H7 (cell line): ENCODE results near the gene LCT. TPM values are rescaled to one million over a fixed set of nuclear protein-coding genes. Genes with fewer than 3 reads are reported as not detected.
"Not testable (repeated sequence)": the region's sequence is repeated elsewhere in the genome, so short reads cannot be mapped to it uniquely, and the experiment has no call there.

ENCODE experiments used
- DNase-seq: peaks from one replicate; pipeline ENCODE4 v3.0.0; 2012
- H3K27me3 ChIP-seq: 2 replicates; pipeline ENCODE4 v1.6.0; 2011; ENCODE audit warnings: mild to moderate bottlenecking, low read length; ENCODE audit not compliant: control insufficient read depth, insufficient read depth
- H3K36me3 ChIP-seq: replicated peaks from 2 replicates; pipeline ENCODE4 v1.5.1; 2011; ENCODE audit warnings: low read length; ENCODE audit not compliant: control insufficient read depth, insufficient read depth
- H3K4me3 ChIP-seq: 2 replicates; pipeline ENCODE4 v1.5.1; 2011; ENCODE audit warnings: low read depth, mild to moderate bottlenecking, control low read depth, low read length, moderate library complexity; ENCODE audit not compliant: insufficient read depth
- total RNA-seq: library from RNA; depleted of rRNA; stranded (reverse); fragments of >200 nt; shearing (Covaris generic); gene quantifications from 2 replicates; pipeline ENCODE4 v1.2.3, GENCODE V29; 2014

LCT gene
- total RNA-seq, 1 experiment from 2014 or later, result 0.03 TPM

DNA sequence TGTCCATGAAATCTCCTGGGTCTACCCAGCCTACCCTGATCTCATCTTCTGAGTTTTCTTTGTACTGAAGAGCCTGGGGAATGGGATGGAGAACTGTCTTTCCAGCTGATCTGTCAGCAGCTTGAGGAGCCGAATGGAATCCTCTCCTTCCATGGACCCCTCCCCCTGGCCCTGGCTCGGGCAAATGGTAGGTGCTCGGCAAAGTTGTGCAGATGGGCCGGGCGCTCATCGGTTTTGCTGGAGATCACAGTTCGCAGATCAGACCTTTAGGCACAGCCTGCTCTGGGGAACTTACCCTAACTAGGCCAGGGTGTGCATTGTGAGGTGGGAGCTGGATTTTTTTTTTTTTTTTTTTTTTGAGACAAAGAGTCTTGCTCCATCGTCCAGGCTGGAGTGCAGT lies 40.4 kb downstream of the LCT start:
- no peak overlapping the region for H3K4me3 ChIP-seq
- no peaks in the 10 kb centered on the region for H3K27me3 ChIP-seq
- DNase-seq, result no peak
- H3K36me3 ChIP-seq, result no peaks in the 10 kb centered on the region

DNA sequence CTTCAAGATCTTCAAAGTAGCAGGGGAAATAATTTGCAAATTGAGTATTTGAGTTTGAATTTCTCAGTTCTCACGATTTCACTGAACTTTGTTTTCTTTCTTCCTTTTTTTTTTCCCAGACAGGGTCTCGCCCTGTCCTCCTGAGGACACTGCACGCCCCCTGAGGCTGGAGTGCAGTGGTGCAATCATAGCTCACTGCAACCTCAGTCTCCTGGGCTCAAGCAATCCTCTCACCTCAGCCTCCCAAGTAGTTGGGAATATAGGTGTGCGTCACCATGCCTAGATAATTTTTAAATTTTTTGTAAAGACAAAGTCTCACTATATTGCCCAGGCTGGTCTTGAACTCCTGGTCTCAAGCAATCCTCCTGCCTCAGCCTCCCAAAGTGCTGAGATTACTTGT lies 41.3 kb downstream of the LCT start:
- H3K36me3 ChIP-seq, H3K4me3 ChIP-seq, DNase-seq, H3K27me3 ChIP-seq: not testable (repeated sequence)

DNA sequence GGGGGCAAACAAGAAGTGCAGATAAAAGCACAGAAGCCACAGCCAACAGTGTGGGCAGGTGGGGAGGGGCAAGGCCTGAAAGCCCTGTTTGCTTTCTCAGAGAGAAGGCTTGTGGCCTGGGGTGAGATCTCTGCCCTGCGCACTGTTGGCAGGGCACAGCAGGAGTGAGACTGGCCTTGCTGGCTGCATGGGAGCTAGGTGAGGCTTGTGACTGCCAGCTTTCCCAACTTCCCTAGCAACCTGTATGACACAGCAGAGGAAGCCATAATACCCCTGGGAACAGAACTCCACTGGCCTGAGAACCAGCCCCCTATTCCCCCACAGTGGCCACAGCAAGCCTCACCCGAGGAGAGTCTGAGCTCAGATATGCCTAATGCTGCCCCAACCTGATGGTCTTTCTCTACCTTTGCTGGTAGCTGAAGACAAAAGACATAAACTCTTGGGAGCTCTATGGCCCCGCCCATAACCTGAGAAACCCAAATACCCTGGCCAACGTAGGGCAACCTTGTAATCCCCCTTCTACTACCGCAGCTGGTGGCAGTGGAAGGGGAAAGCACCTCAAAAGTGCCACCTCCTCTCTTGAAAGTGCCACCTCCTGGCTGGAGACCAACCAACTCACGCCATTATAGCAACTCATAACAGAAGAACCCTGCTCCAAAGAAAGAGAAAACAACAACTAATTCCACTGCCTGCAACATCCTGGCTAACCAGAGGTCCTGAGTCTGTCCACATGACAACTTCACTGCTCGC lies 44.4 kb downstream of the LCT start:
- Histone ChIP-seq H3K4me3 (no peak overlapping the region), H3K27me3 (no peaks in the 10 kb centered on the region)
- no peak for DNase-seq

DNA sequence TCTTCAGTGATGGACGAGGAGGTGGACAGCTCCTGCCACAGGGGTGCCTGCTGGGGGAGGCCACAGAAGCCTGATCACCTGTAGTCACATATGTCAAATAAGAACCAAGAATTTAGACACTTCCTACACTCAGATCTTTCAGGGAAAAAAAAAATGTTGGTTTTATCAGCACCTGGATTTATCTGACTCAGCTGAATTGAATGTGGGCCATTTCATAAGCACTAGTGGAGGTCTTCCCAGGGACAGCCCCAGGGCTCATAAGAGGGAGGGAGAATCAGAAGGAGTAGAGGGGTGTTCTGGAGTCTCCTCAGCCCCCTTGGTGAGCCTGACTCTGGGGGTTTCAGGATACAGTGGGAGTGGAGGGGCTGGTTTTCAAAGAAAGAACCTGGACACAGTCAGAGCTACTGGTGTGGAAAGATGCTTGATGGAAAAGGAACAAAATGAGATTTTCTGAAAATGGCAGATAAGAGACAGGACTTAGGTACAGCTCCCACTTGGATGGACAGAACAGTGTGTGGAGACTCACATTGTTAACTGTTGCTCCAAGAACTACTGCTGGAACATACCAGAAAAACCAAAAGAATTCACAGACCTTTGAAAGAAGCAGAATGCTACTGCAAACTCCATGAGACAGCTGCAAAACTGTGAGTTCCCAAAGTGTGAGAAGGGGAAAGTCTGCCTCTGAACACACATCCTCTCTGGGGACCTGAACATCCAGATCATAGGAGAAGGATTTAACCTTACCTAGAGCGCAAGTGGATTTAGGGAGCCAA lies 45.4 kb downstream of the LCT start:
- no peaks in the 10 kb centered on the region for H3K27me3 ChIP-seq
- H3K4me3 ChIP-seq, result no peak overlapping the region
- no peak for DNase-seq
- H3K36me3 ChIP-seq, result no peaks in the 10 kb centered on the region

More for the DNA sequence above, 44.4 kb downstream of the LCT start:
- H3K36me3 ChIP-seq, result no peaks in the 10 kb centered on the region

DNA sequence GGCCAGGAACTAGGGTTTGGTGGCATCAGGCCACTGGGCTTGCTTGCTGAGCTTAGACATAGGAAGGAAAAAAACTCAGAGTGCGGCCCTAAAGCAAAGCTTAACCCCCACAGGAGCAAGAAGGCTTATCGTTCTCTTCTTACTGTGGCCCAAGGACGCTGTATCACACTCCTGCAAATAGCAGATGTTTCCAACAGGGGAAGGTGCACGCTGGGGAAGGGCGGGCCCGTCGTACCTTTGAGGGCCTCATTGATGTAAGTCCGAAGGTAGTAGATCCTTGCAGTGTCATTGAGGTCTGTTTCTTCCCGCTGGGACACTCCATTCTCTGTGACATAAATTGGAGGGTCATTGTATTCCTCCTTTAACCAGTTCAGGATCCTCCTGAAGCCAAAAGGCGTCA lies 46.6 kb downstream of the LCT start:
- no peak overlapping the region for H3K4me3 ChIP-seq
- no peaks in the 10 kb centered on the region for H3K36me3 ChIP-seq
- H3K27me3 ChIP-seq, result no peaks in the 10 kb centered on the region
- no peak for DNase-seq

DNA sequence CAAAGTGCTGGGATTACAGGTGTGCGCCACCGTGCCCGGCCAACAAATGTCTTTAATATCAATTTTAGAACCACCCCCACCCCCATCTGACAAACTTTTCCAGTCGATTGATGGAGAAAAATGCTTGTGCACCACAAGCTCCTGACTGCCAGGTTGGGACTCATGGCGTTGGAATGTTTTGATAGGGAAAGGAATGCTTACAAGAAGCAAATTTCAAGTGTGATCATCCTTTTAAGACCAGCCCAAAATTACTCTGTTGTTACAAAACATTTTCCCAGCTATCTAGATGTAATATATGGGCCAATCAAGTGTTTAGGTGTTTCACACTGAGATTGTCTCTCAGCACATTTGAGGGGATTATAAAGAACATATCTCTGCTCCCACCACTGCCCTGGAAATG lies 50.2 kb downstream of the LCT start:
- Histone ChIP-seq H3K27me3 (no peaks in the 10 kb centered on the region), H3K36me3 (peaks cover 15% of the 10 kb centered on the region), H3K4me3 (no peak overlapping the region)
- DNase-seq, result no peak

DNA sequence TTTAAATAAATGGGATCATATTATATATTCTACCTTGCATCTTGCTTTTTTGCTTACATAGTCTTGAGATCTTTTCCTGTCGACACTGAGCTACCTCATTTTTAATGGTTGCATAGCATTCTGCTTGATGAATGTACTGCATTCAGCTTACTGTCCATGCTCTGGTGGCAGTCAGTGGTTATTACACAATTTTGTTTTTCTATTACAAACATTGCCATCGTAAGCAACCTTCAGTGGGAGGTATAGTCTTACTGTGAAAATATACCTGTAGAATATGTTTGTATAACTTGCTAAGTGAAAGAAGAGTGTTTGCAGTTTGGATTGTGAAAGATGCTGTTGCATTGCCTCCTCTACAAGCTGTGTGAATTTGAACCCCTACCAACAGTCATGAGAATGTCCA lies 52.0 kb downstream of the LCT start:
- H3K36me3 ChIP-seq, result peaks cover 18% of the 10 kb centered on the region

DNA sequence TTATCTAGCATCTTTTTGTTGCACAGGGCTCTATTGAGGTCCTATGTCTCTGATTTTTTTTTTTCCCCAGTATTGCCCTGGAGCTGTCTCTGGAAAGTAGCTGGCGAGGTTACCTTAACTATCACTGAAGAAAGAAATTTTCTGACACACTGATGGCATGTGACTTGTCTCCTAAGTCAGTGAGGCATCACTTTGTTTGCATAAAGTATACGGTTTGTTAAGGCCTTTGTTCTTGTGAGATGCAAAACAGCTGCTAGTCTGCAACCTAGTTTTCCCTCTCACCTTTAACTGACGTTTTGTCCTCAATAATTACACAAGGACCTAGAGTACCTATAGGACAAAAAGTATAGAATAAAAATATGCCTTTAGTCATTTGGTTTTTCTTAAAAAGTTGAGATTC lies 53.5 kb downstream of the LCT start:
- DNase-seq, result no peak
- Histone ChIP-seq H3K27me3 (no peaks in the 10 kb centered on the region), H3K36me3 (peaks cover 24% of the 10 kb centered on the region), H3K4me3 (no peak overlapping the region)

More for the DNA sequence above, 52.0 kb downstream of the LCT start:
- no peak overlapping the region for H3K4me3 ChIP-seq
- DNase-seq, result no peak
- no peaks in the 10 kb centered on the region for H3K27me3 ChIP-seq

DNA sequence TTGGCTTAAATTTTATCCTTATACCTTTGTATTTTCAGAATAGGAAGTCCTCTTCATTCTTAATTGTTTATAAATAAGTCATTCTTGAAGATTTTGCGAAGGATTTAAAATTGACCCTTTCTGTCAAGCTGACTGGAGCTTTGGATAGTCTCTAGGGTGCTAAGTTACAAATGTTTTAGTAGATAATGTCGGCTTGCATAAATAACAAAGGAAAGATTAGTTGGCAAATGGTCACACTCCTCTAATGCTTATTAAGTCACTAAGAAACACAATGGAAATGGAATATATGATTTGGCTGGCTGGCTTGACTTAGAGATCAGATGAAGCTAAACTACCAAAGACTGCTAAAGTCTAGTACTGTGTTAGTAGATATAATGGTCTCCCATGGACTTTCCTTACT lies 54.8 kb downstream of the LCT start:
- Histone ChIP-seq H3K27me3 (no peaks in the 10 kb centered on the region), H3K36me3 (peaks cover 26% of the 10 kb centered on the region), H3K4me3 (no peak overlapping the region)
- no peak for DNase-seq

DNA sequence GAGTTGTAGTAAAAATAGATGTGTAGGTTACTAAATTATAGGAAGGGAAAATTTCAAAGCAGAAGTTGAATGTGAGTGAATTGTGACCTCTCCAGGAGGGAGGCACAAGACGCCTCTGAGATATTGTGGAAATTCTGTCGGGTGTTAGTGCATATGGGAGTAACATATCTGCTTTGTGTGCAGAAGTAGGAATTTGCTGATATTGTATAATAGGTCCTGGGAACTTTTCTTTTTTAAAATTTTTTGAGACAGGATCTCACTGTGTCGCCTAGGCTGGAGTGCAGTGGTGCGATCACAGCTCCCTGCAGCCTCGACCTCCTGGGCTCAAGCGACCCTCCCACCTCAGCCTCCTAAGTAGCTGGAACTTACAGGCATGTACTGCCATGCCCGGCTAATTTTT lies 60.6 kb downstream of the LCT start:
- peaks cover 39% of the 10 kb centered on the region for H3K36me3 ChIP-seq
- no peaks in the 10 kb centered on the region for H3K27me3 ChIP-seq

DNA sequence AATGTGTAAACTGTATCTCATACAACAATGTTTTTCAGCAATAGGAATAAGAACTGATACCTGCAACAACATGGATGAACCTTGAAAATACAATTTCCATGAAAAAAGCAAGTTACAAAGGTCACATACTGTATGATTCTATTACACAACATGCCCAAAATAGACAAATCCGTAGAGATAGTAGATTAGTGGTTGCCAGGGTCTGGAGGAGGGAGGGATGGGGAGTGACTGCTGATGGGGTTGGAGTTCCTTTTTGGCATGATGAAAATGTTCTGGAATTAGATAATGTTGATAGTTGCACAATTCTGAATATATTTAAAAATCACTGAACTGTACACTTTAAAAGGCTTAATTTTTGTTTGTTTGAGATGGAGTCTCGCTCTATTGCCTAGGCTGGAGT lies 61.6 kb downstream of the LCT start:
- DNase-seq, result no peak
- Histone ChIP-seq H3K36me3 (peaks cover 41% of the 10 kb centered on the region), H3K27me3 (no peaks in the 10 kb centered on the region), H3K4me3 (no peak overlapping the region)

More for the DNA sequence above, 60.6 kb downstream of the LCT start:
- H3K4me3 ChIP-seq, result no peak overlapping the region
- DNase-seq, result no peak

DNA sequence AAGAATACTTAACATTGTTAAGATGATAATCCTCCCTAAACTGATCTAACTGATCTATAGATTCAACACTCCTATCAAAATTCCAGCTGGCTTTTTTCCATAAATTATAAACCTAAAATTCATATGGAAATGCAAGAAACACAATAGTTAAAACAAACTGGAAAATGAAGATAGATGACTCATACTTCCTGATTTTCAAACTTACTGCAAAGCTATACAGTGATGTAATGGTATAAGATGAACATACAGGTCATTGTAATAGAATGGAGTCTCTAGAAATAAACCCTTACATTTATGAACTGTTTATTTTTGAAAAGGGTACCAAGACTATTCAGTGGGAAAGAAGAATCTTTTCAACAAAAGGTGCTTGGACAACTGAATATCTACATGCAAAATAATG lies 63.1 kb downstream of the LCT start:
- Histone ChIP-seq H3K4me3 (no peak overlapping the region), H3K36me3 (peaks cover 39% of the 10 kb centered on the region)
- DNase-seq, result no peak

DNA sequence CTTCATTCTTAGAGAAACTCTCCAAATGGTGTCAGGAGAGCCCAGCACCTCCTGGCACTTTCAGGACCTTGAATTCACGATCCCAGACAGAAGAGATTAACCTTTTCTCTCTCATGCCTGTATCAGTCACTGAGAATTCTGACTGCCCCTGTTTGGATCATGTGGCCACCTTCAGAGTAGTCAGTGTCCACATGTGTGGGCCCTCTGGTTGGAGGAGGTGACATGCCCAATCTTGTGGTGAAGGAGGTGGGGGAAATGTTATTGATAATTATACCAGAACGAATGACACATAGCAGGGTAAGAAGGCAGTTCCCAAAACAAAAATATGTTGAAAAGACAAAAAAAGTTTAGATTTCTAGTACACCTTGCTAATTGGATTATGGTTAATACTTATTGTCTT lies 63.7 kb downstream of the LCT start:
- Histone ChIP-seq H3K36me3 (peaks cover 40% of the 10 kb centered on the region), H3K27me3 (no peaks in the 10 kb centered on the region), H3K4me3 (no peak overlapping the region)
- DNase-seq, result no peak

More for the DNA sequence above, 63.1 kb downstream of the LCT start:
- no peaks in the 10 kb centered on the region for H3K27me3 ChIP-seq

DNA sequence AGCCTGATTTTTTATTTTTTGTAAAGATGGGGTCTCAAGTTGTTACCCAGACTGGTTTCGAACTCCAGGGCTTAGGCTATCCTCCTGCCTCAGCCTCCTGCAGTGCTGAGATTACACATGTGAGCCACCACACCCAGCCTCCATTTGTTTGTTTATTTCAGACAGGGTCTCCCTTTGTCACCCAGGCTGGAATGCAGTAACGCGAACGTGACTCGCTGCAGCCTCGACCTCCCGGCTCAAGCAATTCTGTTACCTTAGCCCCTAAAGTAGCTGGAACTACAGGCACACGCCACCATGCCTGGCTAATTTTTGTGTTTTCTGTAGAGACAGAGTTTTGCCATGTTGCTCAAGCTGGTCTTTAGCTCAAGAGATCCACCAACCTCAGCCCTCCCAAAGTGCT lies 68.1 kb downstream of the LCT start:
- H3K27me3 ChIP-seq, result no peaks in the 10 kb centered on the region
- H3K36me3 ChIP-seq, result peaks cover 23% of the 10 kb centered on the region
- H3K4me3 ChIP-seq, result no peak overlapping the region
- no peak for DNase-seq

DNA sequence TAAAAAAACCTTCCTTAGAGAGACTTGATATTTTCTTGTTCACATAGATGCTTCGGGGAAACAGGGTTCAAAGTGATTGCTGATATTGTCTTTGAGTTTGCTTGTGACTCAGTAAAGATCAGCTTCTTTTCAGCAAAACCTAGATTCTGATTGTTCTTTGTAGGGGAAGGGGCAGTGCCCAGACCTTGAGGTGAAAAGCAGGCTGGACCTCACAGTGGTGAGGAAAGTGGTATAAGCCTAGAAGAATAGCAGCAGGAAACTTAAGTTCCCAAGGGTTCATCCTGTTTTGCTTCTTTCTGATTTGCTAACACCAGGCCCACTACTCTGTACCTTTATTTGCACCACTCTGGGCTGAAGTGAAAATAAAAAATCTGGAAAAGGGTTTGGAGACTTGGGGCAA lies 74.5 kb downstream of the LCT start:
- Histone ChIP-seq H3K36me3 (peaks cover 12% of the 10 kb centered on the region), H3K4me3 (no peak overlapping the region), H3K27me3 (no peaks in the 10 kb centered on the region)
- no peak for DNase-seq
